ENCODE results near the gene MMP24OS.

MMP24OS gene

GRCh38 chr20:35277127-35277526 is 795 bp downstream of the MMP24OS start:
- no peak overlapping the region for H2AK5ac ChIP-seq (ENCODE audit: low read depth, low read length)
- DNase-seq (ENCODE audit: low spot score), result no peak
- peak overlapping the region; percentile 92 for H3K23ac ChIP-seq (ENCODE audit: low read depth, low read length, poor library complexity)
- no peak overlapping the region for H3K14ac ChIP-seq (ENCODE audit: low read length)
- H4K8ac ChIP-seq (ENCODE audit: low read depth, low read length), result no peak overlapping the region
- no peaks in the 10 kb centered on the region for H3K9me3 ChIP-seq (replicated peaks in 1 of 2; ENCODE audit: control insufficient read depth in 2 of 2, insufficient read depth in 1 of 2, low read depth in 1 of 2, low read length in 2 of 2)
- no peak overlapping the region for H3K4ac ChIP-seq (ENCODE audit: low read length)
- H3K9ac ChIP-seq (ENCODE audit: low read depth, low read length, poor library complexity), result peak overlapping the region; percentile 90
- H3K27ac ChIP-seq (replicated peaks; ENCODE audit: low read length), result peak overlapping the region; percentile 29
- H2BK12ac ChIP-seq (ENCODE audit: low read length), result no peak overlapping the region
- peak overlapping the region; percentile 88 for H2AFZ ChIP-seq (ENCODE audit: low read length)
- no CpG with 5 or more reads among the region's 10 CpGs for WGBS, 2 donors (ENCODE audit: extremely low coverage in 2 of 2, insufficient read length in 2 of 2, insufficient replicate concordance in 1 of 2)
- peaks cover 6 to 7% of the 10 kb centered on the region in 2 donors for H3K4me1 ChIP-seq (ENCODE audit: control insufficient read depth in 2 of 2, insufficient read depth in 1 of 2, low read depth in 1 of 2, low read length in 2 of 2)
- no peak overlapping the region for H2BK15ac ChIP-seq (ENCODE audit: low read length)
- H3K27me3 ChIP-seq (ENCODE audit: control insufficient read depth in 3 of 3, insufficient read depth in 3 of 3, low read depth in 1 of 3, low read length in 3 of 3), result no peaks in the 10 kb centered on the region
- peaks cover 3% of the 10 kb centered on the region for H3K79me1 ChIP-seq (ENCODE audit: low read depth, low read length)
- no peak overlapping the region for H2BK5ac ChIP-seq (ENCODE audit: low read length)
- H2BK120ac ChIP-seq (ENCODE audit: low read depth, low read length), result no peak overlapping the region
- no peak overlapping the region for H4K91ac ChIP-seq (ENCODE audit: low read depth, low read length, poor library complexity)
- peak overlapping the region; percentile 66 to 85 for H3K4me3 ChIP-seq (ENCODE audit: low read length in 2 of 2)
- peaks cover 26 to 59% of the 10 kb centered on the region in 2 donors for H3K36me3 ChIP-seq (replicated peaks in 1 of 2; ENCODE audit: control insufficient read depth in 2 of 2, insufficient read depth in 2 of 2, low read length in 2 of 2)
- peak overlapping the region; percentile 85 for H3K4me2 ChIP-seq (ENCODE audit: insufficient read depth, low read length, poor library complexity, severe bottlenecking)
- peak overlapping the region; percentile 84 for H3K18ac ChIP-seq (ENCODE audit: low read length)

- H3K4me3 ChIP-seq (ENCODE audit: low read length in 2 of 2), result no peak overlapping the region
- no peak overlapping the region for H2BK15ac ChIP-seq (ENCODE audit: low read length)
- no peak overlapping the region for H4K91ac ChIP-seq (ENCODE audit: low read depth, low read length, poor library complexity)
- H2AK5ac ChIP-seq (ENCODE audit: low read depth, low read length), result no peak overlapping the region
- H2BK12ac ChIP-seq (ENCODE audit: low read length), result no peak overlapping the region
- peaks cover 3% of the 10 kb centered on the region for H3K79me1 ChIP-seq (ENCODE audit: low read depth, low read length)
- H3K36me3 ChIP-seq (replicated peaks in 1 of 2; ENCODE audit: control insufficient read depth in 2 of 2, insufficient read depth in 2 of 2, low read length in 2 of 2), result peaks cover 26 to 54% of the 10 kb centered on the region in 2 donors
- H3K23ac ChIP-seq (ENCODE audit: low read depth, low read length, poor library complexity), result no peak overlapping the region
- no peak overlapping the region for H3K9ac ChIP-seq (ENCODE audit: low read depth, low read length, poor library complexity)
- no peak overlapping the region for H3K27ac ChIP-seq (replicated peaks; ENCODE audit: low read length)
- no peak overlapping the region for H3K14ac ChIP-seq (ENCODE audit: low read length)
- H2AFZ ChIP-seq (ENCODE audit: low read length), result no peak overlapping the region
- H3K4me2 ChIP-seq (ENCODE audit: insufficient read depth, low read length, poor library complexity, severe bottlenecking), result no peak overlapping the region
- H3K4me1 ChIP-seq (ENCODE audit: control insufficient read depth in 2 of 2, insufficient read depth in 1 of 2, low read depth in 1 of 2, low read length in 2 of 2), result peaks cover 6 to 7% of the 10 kb centered on the region in 2 donors
- no peaks in the 10 kb centered on the region for H3K9me3 ChIP-seq (replicated peaks in 1 of 2; ENCODE audit: control insufficient read depth in 2 of 2, insufficient read depth in 1 of 2, low read depth in 1 of 2, low read length in 2 of 2)
- H3K18ac ChIP-seq (ENCODE audit: low read length), result no peak overlapping the region
- H2BK5ac ChIP-seq (ENCODE audit: low read length), result no peak overlapping the region
- H2BK120ac ChIP-seq (ENCODE audit: low read depth, low read length), result no peak overlapping the region
- H3K4ac ChIP-seq (ENCODE audit: low read length), result no peak overlapping the region
- no peaks in the 10 kb centered on the region for H3K27me3 ChIP-seq (ENCODE audit: control insufficient read depth in 3 of 3, insufficient read depth in 3 of 3, low read depth in 1 of 3, low read length in 3 of 3)
- DNase-seq (ENCODE audit: low spot score), result no peak
- no CpG with 5 or more reads among the region's 6 CpGs for WGBS, 2 donors (ENCODE audit: extremely low coverage in 2 of 2, insufficient read length in 2 of 2, insufficient replicate concordance in 1 of 2)
- no peak overlapping the region for H4K8ac ChIP-seq (ENCODE audit: low read depth, low read length)
Observed at GRCh38 chr20:35276408-35276807, 1.5 kb downstream of the MMP24OS start.

- Histone ChIP-seq H3K4me1 (ENCODE audit: control insufficient read depth in 2 of 2, insufficient read depth in 1 of 2, low read depth in 1 of 2, low read length in 2 of 2) (peaks cover 6 to 7% of the 10 kb centered on the region in 2 donors), H3K79me1 (ENCODE audit: low read depth, low read length) (peaks cover 1% of the 10 kb centered on the region), H2AFZ (ENCODE audit: low read length) (no peak overlapping the region), H3K36me3 (replicated peaks in 1 of 2; ENCODE audit: control insufficient read depth in 2 of 2, insufficient read depth in 2 of 2, low read length in 2 of 2) (peaks cover 25 to 50% of the 10 kb centered on the region in 2 donors), H2BK12ac (ENCODE audit: low read length) (no peak overlapping the region), H3K4me2 (ENCODE audit: insufficient read depth, low read length, poor library complexity, severe bottlenecking) (no peak overlapping the region), H2BK5ac (ENCODE audit: low read length) (no peak overlapping the region), H3K4ac (ENCODE audit: low read length) (no peak overlapping the region), H3K9ac (ENCODE audit: low read depth, low read length, poor library complexity) (peak overlapping the region; percentile 25), H3K27ac (replicated peaks; ENCODE audit: low read length) (no peak overlapping the region), H2BK15ac (ENCODE audit: low read length) (no peak overlapping the region), H3K4me3 (ENCODE audit: low read length in 2 of 2) (no peak overlapping the region), H3K18ac (ENCODE audit: low read length) (no peak overlapping the region), H2BK120ac (ENCODE audit: low read depth, low read length) (no peak overlapping the region), H3K9me3 (replicated peaks in 1 of 2; ENCODE audit: control insufficient read depth in 2 of 2, insufficient read depth in 1 of 2, low read depth in 1 of 2, low read length in 2 of 2) (no peaks in the 10 kb centered on the region), H3K23ac (ENCODE audit: low read depth, low read length, poor library complexity) (peak overlapping the region; percentile 60), H4K8ac (ENCODE audit: low read depth, low read length) (peak overlapping the region; percentile 43), H3K14ac (ENCODE audit: low read length) (no peak overlapping the region), H2AK5ac (ENCODE audit: low read depth, low read length) (no peak overlapping the region), H3K27me3 (ENCODE audit: control insufficient read depth in 3 of 3, insufficient read depth in 3 of 3, low read depth in 1 of 3, low read length in 3 of 3) (no peaks in the 10 kb centered on the region), H4K91ac (ENCODE audit: low read depth, low read length, poor library complexity) (no peak overlapping the region)
- DNase-seq (ENCODE audit: low spot score), result no peak
- WGBS, 2 donors (ENCODE audit: extremely low coverage in 2 of 2, insufficient read length in 2 of 2, insufficient replicate concordance in 1 of 2), result no CpG with 5 or more reads among the region's 12 CpGs
Observed at GRCh38 chr20:35275741-35276251, 2.1 kb downstream of the MMP24OS start.

DNA sequence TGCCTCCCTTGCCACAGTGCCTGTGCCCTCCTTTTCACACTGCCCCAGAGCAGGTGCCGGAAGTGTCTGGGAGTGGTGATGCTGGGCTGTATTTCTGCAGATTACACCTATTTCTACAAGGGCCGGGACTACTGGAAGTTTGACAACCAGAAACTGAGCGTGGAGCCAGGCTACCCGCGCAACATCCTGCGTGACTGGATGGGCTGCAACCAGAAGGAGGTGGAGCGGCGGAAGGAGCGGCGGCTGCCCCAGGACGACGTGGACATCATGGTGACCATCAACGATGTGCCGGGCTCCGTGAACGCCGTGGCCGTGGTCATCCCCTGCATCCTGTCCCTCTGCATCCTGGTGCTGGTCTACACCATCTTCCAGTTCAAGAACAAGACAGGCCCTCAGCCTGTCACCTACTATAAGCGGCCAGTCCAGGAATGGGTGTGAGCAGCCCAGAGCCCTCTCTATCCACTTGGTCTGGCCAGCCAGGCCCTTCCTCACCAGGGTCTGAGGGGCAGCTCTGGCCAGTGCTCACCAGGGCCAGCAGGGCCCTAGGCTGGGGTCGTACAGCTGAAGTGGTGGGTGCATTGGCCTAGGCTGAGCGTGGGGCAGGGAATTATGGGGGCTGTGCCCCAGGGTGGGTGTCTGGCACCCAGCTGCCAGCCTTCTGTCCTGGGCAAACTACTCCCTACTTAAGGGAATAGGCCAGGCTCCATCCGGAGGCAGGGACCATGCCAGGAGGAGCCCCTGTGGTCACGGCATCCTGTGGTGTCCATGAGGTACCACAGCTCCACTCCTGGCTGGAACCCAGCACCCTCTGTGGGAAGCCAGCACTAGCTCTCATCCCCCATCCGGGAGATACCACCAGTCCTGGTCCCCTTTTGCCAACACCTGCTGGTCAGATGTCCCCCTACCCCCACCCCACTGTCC is 3.5 kb downstream of the MMP24OS start:
- peaks cover 13 to 36% of the 10 kb centered on the region in 2 donors for H3K36me3 ChIP-seq (replicated peaks in 1 of 2; ENCODE audit: control insufficient read depth in 2 of 2, insufficient read depth in 2 of 2, low read length in 2 of 2)
- no CpG with 5 or more reads among the region's 24 CpGs for whole genome bisulfite sequencing, 2 donors (ENCODE audit: extremely low coverage in 2 of 2, insufficient read length in 2 of 2, insufficient replicate concordance in 1 of 2)

More for the DNA sequence above, 3.5 kb downstream of the MMP24OS start:
- H3K23ac ChIP-seq (ENCODE audit: low read depth, low read length, poor library complexity), result peak overlapping the region; percentile 87
- no peak overlapping the region for H4K91ac ChIP-seq (ENCODE audit: low read depth, low read length, poor library complexity)
- no peak overlapping the region for H2AFZ ChIP-seq (ENCODE audit: low read length)
- H2BK5ac ChIP-seq (ENCODE audit: low read length), result no peak overlapping the region
- peaks cover 7% of the 10 kb centered on the region in 2 donors for H3K4me1 ChIP-seq (ENCODE audit: control insufficient read depth in 2 of 2, insufficient read depth in 1 of 2, low read depth in 1 of 2, low read length in 2 of 2)
- H3K18ac ChIP-seq (ENCODE audit: low read length), result no peak overlapping the region
- no peak overlapping the region for H2BK120ac ChIP-seq (ENCODE audit: low read depth, low read length)
- H2BK15ac ChIP-seq (ENCODE audit: low read length), result no peak overlapping the region
- no peak overlapping the region for H4K8ac ChIP-seq (ENCODE audit: low read depth, low read length)
- peak overlapping the region; percentile 74 for H3K9ac ChIP-seq (ENCODE audit: low read depth, low read length, poor library complexity)
- no peak overlapping the region for H2AK5ac ChIP-seq (ENCODE audit: low read depth, low read length)
- no peak overlapping the region for H3K14ac ChIP-seq (ENCODE audit: low read length)
- no peaks in the 10 kb centered on the region for H3K27me3 ChIP-seq (ENCODE audit: control insufficient read depth in 3 of 3, insufficient read depth in 3 of 3, low read depth in 1 of 3, low read length in 3 of 3)
- H3K9me3 ChIP-seq (replicated peaks in 1 of 2; ENCODE audit: control insufficient read depth in 2 of 2, insufficient read depth in 1 of 2, low read depth in 1 of 2, low read length in 2 of 2), result no peaks in the 10 kb centered on the region
- no peak overlapping the region for H3K4me3 ChIP-seq (ENCODE audit: low read length in 2 of 2)
- no peak overlapping the region for H3K4me2 ChIP-seq (ENCODE audit: insufficient read depth, low read length, poor library complexity, severe bottlenecking)
- H2BK12ac ChIP-seq (ENCODE audit: low read length), result no peak overlapping the region
- H3K79me1 ChIP-seq (ENCODE audit: low read depth, low read length), result no peaks in the 10 kb centered on the region
- H3K27ac ChIP-seq (replicated peaks; ENCODE audit: low read length), result no peak overlapping the region
- DNase-seq (ENCODE audit: low spot score), result no peak
- no peak overlapping the region for H3K4ac ChIP-seq (ENCODE audit: low read length)

Measured in neuronal stem cell (in vitro differentiated cells).